HG03342 (cell line): Measurements from ENCODE around the gene PDE3A.

ENCODE experiments used
- ATAC-seq: cut with Tn5 transposase; IDR thresholded peaks from one replicate; pipeline ENCODE4 v1.9.1; 2021; ENCODE audit warnings: mild to moderate bottlenecking, moderate library complexity; ENCODE audit not compliant: unreplicated experiment

Gene PDE3A

GRCh38 chr12:20453756-20454310, 85.5 kb downstream of the PDE3A start:
- ATAC-seq = no peak

GRCh38 chr12:20455001-20455706, 86.8 kb downstream of the PDE3A start:
- no peak for ATAC-seq

GRCh38 chr12:20457582-20457981, 89.2 kb downstream of the PDE3A start:
- no peak for ATAC-seq

- ATAC-seq = no peak
These were observed 89.7 kb downstream of the PDE3A start for GRCh38 chr12:20458011-20458410.

GRCh38 chr12:20459920-20460319, 91.6 kb downstream of the PDE3A start:
- ATAC-seq = no peak

- no peak for ATAC-seq
These were observed 92.6 kb downstream of the PDE3A start for GRCh38 chr12:20460956-20461355.

GRCh38 chr12:20463913-20464524, 95.7 kb downstream of the PDE3A start:
- ATAC-seq = no peak

GRCh38 chr12:20469300-20469699, 101.0 kb downstream of the PDE3A start:
- ATAC-seq = no peak

- ATAC-seq = no peak
These were observed 101.4 kb downstream of the PDE3A start for GRCh38 chr12:20469756-20470155.

GRCh38 chr12:20472102-20472782, 103.9 kb downstream of the PDE3A start:
- ATAC-seq = no peak

GRCh38 chr12:20473133-20473532, 104.8 kb downstream of the PDE3A start:
- ATAC-seq = no peak

- no peak for ATAC-seq
These were observed 105.7 kb downstream of the PDE3A start for GRCh38 chr12:20474016-20474415.

- ATAC-seq = no peak
These were observed 106.1 kb downstream of the PDE3A start for GRCh38 chr12:20474443-20474842.

GRCh38 chr12:20475542-20475941, 107.2 kb downstream of the PDE3A start:
- ATAC-seq = no peak

- ATAC-seq = no peak
These were observed 108.2 kb downstream of the PDE3A start for GRCh38 chr12:20476551-20476950.

GRCh38 chr12:20477255-20477654, 108.9 kb downstream of the PDE3A start:
- ATAC-seq = no peak

- no peak for ATAC-seq
These were observed 109.3 kb downstream of the PDE3A start for GRCh38 chr12:20477672-20478071.

GRCh38 chr12:20482491-20483054, 114.2 kb downstream of the PDE3A start:
- no peak for ATAC-seq

- ATAC-seq = no peak
These were observed 115.4 kb downstream of the PDE3A start for GRCh38 chr12:20483776-20484175.

- ATAC-seq = no peak
These were observed 117.9 kb downstream of the PDE3A start for GRCh38 chr12:20486233-20486632.

GRCh38 chr12:20487519-20487918, 119.2 kb downstream of the PDE3A start:
- ATAC-seq = no peak

- no peak for ATAC-seq
These were observed 121.3 kb downstream of the PDE3A start for GRCh38 chr12:20489645-20490044.
